HG03139 (cell line): ENCODE data around the gene LRRK2.
A peak's percentile ranks its signal among the peaks of the same experiment; 100 is the strongest.
"Not testable (repeated sequence)": the region's sequence is repeated elsewhere in the genome, so short reads cannot be mapped to it uniquely, and the experiment has no call there.

Experiments used
- ATAC-seq: cut with Tn5 transposase; IDR thresholded peaks from one replicate; pipeline ENCODE4 v1.9.1; 2021; ENCODE audit not compliant: unreplicated experiment

Gene LRRK2

DNA sequence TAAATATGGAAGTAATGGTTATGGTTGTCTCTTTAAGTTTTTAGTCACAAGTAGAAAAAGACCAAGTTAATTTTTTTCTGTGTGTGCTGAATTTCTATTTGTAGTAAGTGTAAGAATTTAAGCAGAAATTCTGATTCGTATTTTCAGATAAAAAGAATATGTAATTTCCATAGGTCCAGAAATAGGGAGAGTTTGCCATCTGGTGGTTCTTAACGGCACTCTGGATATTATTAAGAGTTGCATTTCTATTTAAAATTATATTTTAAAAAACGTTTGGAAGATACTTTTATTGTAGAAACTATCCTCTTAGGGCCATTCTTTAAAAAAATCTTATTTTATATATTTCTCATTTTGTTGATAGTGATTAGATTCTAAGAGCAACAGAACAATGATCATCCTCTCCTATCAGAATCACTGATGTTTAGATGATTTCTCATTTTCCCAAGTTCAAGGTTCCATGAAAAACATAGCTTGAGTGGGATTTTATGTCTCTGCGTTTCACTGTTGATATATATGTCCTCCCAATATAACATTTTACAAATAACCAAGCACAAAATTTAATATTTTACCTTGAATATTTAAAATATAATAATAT is 88.3 kb downstream of the LRRK2 start:
- no peak for ATAC-seq

- ATAC-seq = no peak
Measured at GRCh38 chr12:40313928-40314327, 89.1 kb downstream of the LRRK2 start.

- no peak for ATAC-seq
Measured at GRCh38 chr12:40314927-40315326, 90.1 kb downstream of the LRRK2 start.

- no peak for ATAC-seq
Measured at GRCh38 chr12:40315375-40315774, 90.6 kb downstream of the LRRK2 start.

- no peak for ATAC-seq
Measured at GRCh38 chr12:40324261-40324660, 99.5 kb downstream of the LRRK2 start.

- peak; percentile 90 for ATAC-seq
Measured at GRCh38 chr12:40325349-40325960, 100.7 kb downstream of the LRRK2 start.

- ATAC-seq = no peak
Measured at GRCh38 chr12:40327535-40327934, 102.7 kb downstream of the LRRK2 start.

- no peak for ATAC-seq
Measured at GRCh38 chr12:40330180-40330579, 105.4 kb downstream of the LRRK2 start.

- ATAC-seq = no peak
Measured at GRCh38 chr12:40331886-40332285, 107.1 kb downstream of the LRRK2 start.

DNA sequence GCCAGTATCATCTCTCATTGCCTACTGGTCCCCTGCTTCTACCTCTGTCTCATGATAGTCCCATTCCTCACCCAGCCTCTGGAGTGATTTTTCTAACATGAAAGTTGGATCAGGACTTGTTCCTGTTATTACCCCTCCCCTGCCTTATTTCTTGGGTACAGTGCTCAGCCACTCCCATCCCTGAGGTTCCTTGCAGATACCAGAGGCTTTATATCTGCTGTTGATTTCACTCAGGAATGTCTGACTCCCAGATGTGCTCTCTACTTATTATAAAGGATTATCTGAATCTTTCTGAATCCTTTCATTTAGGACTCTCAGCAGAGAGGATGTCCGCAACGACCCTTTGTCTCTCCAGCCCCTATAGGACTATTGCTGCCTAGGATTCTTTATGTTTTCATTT is 111.2 kb downstream of the LRRK2 start:
- no peak for ATAC-seq

- no peak for ATAC-seq
Measured at GRCh38 chr12:40336573-40337199, 111.9 kb downstream of the LRRK2 start.

DNA sequence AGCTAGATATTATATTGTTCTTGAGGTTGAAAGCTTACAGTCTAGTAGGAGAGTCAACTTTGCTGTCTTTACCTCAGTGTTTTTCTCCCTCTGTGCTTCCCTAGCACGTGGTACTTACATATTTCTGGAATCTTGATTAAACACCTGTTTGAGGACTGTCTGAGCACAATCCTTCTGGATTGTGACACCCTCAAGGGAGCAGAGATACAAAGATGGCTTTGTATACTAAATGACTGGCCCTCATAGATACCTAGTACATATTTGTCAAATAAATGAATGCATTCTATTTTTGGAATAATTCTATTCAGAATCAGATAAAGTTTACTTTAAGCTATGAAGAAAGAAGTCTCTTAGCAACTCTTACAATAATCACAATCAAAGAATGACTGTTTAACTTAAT is 113.3 kb downstream of the LRRK2 start:
- ATAC-seq = no peak

DNA sequence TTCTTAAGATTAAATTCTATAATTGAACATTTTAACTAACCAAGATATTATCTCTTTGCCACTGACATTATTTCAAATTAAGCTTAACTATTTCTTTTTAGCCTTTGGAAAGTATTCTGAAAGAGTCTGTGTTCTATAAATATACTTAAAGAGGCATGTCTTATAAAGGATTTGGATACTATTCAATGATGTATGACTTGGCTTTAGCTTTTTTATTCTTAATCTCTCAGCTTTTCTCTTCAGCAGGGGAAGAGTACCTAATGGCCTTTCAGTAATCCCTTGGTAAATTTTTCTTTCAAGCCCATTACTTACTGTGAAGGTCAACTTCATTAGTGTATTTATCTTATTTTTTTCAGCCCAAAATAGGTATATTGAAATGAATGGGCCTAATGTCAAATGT is 113.8 kb downstream of the LRRK2 start:
- no peak for ATAC-seq

GRCh38 chr12:40342010-40342409 is 117.2 kb downstream of the LRRK2 start:
- ATAC-seq = no peak

- no peak for ATAC-seq
Measured at GRCh38 chr12:40343124-40343523, 118.3 kb downstream of the LRRK2 start.

- no peak for ATAC-seq
Measured at GRCh38 chr12:40344312-40344711, 119.5 kb downstream of the LRRK2 start.

DNA sequence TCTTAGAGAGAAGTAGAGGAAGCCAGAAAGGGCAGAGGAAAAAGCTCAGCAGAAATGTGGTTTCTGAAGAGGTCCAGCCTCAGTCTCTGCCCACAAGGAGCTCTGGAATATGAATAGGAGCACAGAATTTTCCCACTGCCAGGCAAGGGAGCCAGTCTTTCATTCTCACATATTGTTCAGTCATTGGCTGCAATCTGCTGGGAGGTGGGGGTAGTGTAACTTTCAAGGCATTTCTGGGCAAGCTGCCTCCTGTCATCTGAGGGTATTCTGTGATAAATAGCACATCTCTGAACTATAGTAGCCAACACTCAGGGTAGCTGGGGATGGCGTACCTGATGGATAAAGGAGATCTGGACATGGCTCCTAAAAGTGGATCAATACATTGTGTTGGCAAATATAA is 127.2 kb downstream of the LRRK2 start:
- ATAC-seq = no peak

- no peak for ATAC-seq
Measured at GRCh38 chr12:40375076-40375475, 150.3 kb downstream of the LRRK2 start.

DNA sequence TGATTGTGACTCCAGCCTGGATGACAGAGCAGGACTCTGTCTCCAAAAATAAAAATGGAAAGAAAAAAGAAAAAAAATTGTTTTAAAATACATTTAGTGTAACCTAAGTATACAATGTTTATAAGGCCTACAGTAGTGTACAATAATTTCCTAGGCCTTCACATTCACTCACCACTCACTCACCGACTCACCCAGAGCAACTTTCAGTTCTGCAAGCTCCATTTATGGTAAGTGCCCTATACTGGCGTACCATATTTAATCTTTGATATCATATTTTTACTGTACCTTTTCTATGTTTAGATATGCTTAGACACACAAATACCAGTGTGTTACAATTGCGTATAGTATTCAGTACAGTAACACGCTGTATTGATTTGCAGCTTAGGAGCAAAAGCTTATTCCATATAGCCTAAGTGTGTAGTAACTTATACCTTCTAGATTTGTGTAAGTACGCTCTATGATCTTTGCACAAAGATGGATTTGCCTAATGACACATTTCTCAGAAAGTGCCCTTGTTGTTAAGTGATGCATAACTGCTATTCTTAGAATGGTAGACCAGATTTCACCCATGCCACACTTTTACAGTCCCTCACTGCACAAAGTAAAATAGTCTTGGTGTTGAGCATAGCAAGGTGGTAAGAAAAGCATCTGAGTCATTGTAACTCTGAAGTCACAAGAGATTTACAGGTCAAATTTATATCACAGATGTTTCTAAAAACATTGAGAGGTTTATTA is 151.9 kb downstream of the LRRK2 start:
- ATAC-seq = no peak

- ATAC-seq = no peak
Measured at GRCh38 chr12:40378691-40379090, 153.9 kb downstream of the LRRK2 start.

- ATAC-seq = peak; percentile 77
Measured at GRCh38 chr12:40382217-40382616, 157.4 kb downstream of the LRRK2 start.

DNA sequence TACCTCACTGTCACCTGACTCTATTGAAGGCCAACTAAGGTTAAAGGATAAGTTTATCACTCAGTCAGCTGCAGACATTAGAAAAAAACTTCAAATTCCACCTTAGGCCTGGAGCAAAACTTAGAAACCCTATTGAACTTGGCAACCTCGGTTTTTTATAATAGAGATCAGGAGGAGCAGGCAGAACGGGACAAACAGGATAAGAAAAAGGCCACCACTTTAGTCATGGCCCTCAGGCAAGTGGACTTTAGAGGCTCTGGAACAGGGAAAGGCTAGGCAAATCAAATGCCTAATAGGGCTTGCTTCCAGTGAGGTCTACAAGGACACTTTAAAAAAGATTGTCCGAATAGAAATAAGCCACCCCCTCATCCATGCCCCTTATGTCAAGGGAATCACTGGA is 162.5 kb downstream of the LRRK2 start:
- ATAC-seq = not testable (repeated sequence)
